Prostate gland (tissue), 2 donors: ENCODE results near the gene SNAI3. TPM values are rescaled to one million over a fixed set of nuclear protein-coding genes. Genes with fewer than 3 reads are reported as not detected.
"Not testable (repeated sequence)": the region's sequence is repeated elsewhere in the genome, so short reads cannot be mapped to it uniquely, and the experiment has no call there.

Experiments used
- DNase-seq: peaks from one replicate; pipeline ENCODE4 v3.0.0-alpha.2; 2019; ENCODE audit warnings: low spot score
- H3K27ac ChIP-seq, 2 donors: fragments of 200-600 bp; sonication (generic); 2 replicates each; pipeline ENCODE4 v1.5.1; 2017 to 2019
- H3K27me3 ChIP-seq: fragments of 200-600 bp; sonication (generic); replicated peaks from 2 replicates; pipeline ENCODE4 v1.5.1; 2019; ENCODE audit not compliant: insufficient read depth
- H3K36me3 ChIP-seq, 2 donors: fragments of 200-600 bp; sonication (generic); 1 replicate in 1 of 2; 2 replicates in 1 of 2; pipeline versions ENCODE4 v1.5.1 to v1.8.1; 2017 to 2019
- H3K4me1 ChIP-seq: fragments of 200-600 bp; sonication (generic); replicated peaks from 2 replicates; pipeline ENCODE4 v1.5.1; 2019
- H3K4me3 ChIP-seq, 2 donors: fragments of 200-600 bp; sonication (generic); 2 replicates each; pipeline ENCODE4 v1.5.1; 2017 to 2019
- H3K9me3 ChIP-seq: fragments of 200-600 bp; sonication (generic); 2 replicates; pipeline ENCODE4 v1.5.1; 2017
- POLR2A ChIP-seq: fragments of 450-650 bp; IDR thresholded peaks from one replicate; pipeline ENCODE4 v1.6.1; 2016; ENCODE audit warnings: antibody characterized with exemption, mild to moderate bottlenecking
- POLR2AphosphoS5 ChIP-seq: sonication (generic); formaldehyde crosslinking; IDR thresholded peaks from one replicate; pipeline ENCODE4 v1.6.1; 2017; ENCODE audit warnings: antibody characterized with exemption
- WGBS: methylation state at CpG from one replicate; pipeline ENCODE4 v1.1.5; 2018; 5-methylcytosine and 5-hydroxymethylcytosine counted together
- intact Hi-C: fragments of 100-400 bp; cut with DNase I; formaldehyde crosslinking; loops from one replicate; pipeline ENCODE4 v1.14.2; 2022
- total RNA-seq, 2 donors: library from RNA; depleted of rRNA; stranded (reverse); fragments of >200 nt; gene quantifications; one replicate each; pipeline ENCODE4 v1.1.0, GENCODE V29; 2016
- TF ChIP-seq, protein P1 (sequence below), 4 experiments: fragments of 200-600 bp in 2 of 4; fragments of 450-650 bp in 2 of 4; sonication (generic) in 2 of 4; IDR thresholded peaks; 1 replicate in 3 of 4; 2 replicates in 1 of 4; pipeline ENCODE4 v1.5.1; 2016 to 2019; ENCODE audit warnings: antibody characterized with exemption in 4 of 4, mild to moderate bottlenecking in 2 of 4, moderate library complexity in 2 of 4

The SNAI3 gene
- total RNA-seq, 2 donors from 2014 or later = 0.46 to 2.8 TPM

DNA sequence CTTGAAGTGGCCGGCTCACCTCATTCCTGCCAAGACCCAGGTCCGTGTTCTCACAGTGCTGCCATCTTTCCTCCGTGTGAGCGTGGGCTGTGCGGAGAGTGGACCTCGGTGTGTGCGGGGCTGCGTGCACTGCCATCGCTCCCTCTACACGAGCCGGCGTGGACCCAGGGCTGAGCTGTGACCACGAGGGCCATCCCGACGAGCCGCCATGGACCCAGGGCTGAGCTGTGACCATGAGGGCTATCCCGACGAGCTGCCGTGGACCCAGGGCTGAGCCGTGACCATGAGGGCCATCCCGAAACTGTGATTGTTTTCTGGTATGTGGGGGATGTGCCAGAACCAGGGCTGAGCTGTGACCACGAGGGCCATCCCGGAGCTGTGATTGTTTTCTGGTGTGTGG, 14.5 kb downstream of the SNAI3 start:
- WGBS = 88% methylated on average over 23 of the region's 23 CpGs
- no peaks in the 10 kb centered on the region for H3K4me1 ChIP-seq

DNA sequence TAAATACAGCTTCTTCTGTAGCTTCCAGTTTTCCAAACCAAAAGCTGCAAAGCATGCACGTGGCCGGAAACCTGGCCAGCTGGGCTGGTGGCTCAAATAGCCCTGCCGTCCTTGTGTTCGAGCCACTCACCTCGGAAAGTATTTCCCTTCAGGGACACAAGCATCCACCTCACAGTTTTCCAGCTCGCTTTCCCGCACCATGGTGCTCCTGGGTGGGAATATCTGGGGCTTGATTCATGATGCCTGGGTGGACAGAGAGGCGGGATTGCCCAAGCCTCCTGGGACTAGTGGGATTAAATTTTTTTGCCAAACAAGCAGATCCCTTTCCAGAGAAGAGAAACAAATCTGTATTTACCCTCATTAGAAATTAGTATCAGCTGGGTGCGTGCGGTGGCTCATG, 16.3 kb downstream of the SNAI3 start:
- WGBS = 85% methylated on average over 10 of the region's 10 CpGs
- Histone ChIP-seq H3K4me1 (no peaks in the 10 kb centered on the region), H3K27me3 (no peaks in the 10 kb centered on the region), H3K27ac (no peak overlapping the region), H3K36me3 (no peaks in the 10 kb centered on the region), H3K9me3 (no peaks in the 10 kb centered on the region), H3K4me3 (no peak overlapping the region)
- intact Hi-C loops = no loop called here
- TF ChIP-seq, protein P1, sequence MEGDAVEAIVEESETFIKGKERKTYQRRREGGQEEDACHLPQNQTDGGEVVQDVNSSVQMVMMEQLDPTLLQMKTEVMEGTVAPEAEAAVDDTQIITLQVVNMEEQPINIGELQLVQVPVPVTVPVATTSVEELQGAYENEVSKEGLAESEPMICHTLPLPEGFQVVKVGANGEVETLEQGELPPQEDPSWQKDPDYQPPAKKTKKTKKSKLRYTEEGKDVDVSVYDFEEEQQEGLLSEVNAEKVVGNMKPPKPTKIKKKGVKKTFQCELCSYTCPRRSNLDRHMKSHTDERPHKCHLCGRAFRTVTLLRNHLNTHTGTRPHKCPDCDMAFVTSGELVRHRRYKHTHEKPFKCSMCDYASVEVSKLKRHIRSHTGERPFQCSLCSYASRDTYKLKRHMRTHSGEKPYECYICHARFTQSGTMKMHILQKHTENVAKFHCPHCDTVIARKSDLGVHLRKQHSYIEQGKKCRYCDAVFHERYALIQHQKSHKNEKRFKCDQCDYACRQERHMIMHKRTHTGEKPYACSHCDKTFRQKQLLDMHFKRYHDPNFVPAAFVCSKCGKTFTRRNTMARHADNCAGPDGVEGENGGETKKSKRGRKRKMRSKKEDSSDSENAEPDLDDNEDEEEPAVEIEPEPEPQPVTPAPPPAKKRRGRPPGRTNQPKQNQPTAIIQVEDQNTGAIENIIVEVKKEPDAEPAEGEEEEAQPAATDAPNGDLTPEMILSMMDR (IDR thresholded peaks at IDR 0.05) = no peak
- no peak for TF ChIP-seq POLR2A
- no peak for TF ChIP-seq POLR2AphosphoS5
- no peak for DNase-seq

More for the DNA sequence above, 14.5 kb downstream of the SNAI3 start:
- Histone ChIP-seq H3K27me3 (no peaks in the 10 kb centered on the region), H3K4me3 (no peak overlapping the region), H3K36me3 (no peaks in the 10 kb centered on the region), H3K9me3 (no peaks in the 10 kb centered on the region), H3K27ac (no peak overlapping the region)
- TF ChIP-seq, protein P1 (IDR thresholded peaks at IDR 0.05) = no peak
- TF ChIP-seq POLR2A (no peak), POLR2AphosphoS5 (no peak)
- DNase-seq = no peak
- intact Hi-C loops = no loop called here

DNA sequence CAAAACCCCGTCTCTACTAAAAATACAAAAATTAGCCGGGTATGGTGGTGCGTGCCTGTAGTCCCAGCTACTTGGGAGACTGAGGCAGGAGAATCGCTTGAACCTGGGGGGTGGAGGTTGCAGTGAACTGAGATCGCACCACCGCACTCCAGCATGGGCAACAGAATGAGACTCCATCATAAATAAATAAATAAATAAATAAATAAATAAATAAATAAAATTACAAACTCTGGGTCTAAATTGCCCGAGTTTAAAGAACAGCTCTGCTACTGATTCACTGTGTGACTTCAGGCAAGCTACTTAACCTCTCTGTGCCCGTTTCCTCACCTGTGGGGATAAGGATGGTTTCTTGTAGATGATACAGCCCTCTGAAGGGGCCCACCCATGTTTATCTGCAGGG, 16.8 kb downstream of the SNAI3 start:
- H3K4me3 ChIP-seq, H3K27ac ChIP-seq, H3K27me3 ChIP-seq, intact Hi-C loops, DNase-seq, H3K4me1 ChIP-seq, H3K36me3 ChIP-seq, H3K9me3 ChIP-seq: not testable (repeated sequence)
- 93% methylated on average over 8 of the region's 8 CpGs for WGBS

DNA sequence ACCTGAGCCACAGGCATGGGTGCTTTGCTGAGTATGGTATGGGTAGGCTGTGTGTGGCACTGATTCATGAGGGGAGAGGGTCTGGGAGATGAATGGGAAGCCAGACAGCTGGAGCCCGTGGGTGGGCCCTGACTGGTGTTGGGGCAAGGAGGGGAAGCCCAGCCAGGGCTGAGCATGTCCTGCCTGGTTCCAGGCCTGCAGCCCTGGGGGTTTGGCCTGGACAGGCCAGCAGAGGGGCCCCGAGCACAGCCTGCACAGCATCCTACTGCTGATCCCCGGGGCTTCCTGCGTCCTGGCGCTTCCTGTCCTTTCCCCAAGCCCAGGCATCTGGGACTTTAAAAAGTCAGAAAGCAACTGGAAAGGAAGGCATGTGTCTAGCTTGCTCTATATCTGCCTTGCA, 18.8 kb downstream of the SNAI3 start:
- Histone ChIP-seq H3K36me3 (no peaks in the 10 kb centered on the region), H3K4me1 (no peaks in the 10 kb centered on the region), H3K27ac (no peak overlapping the region), H3K9me3 (no peaks in the 10 kb centered on the region), H3K27me3 (no peaks in the 10 kb centered on the region), H3K4me3 (no peak overlapping the region)
- intact Hi-C loops = no loop called here
- TF ChIP-seq POLR2A (no peak), POLR2AphosphoS5 (no peak)
- no peak for DNase-seq
- 69% methylated on average over 5 of the region's 5 CpGs for WGBS

DNA sequence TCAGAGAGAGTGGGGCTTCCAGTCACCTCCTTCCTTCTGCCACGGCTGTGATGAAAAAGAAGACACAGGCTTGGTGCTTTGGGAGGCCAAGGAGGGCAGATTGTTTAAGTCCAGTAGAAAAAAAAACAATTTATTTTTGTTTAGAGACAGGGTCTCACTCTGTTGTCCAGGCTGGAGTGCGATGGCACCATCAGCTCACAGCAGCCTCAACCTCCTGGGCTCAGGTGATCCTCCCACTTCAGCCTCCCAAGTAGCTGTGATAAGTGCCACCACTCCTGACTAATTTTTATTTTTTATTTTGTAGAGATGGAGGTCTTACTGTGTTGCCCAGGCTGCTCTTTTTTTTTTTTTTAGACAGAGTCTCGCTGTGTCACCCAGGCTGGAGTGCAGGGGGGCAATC, 20.7 kb downstream of the SNAI3 start:
- Histone ChIP-seq H3K36me3 (no peaks in the 10 kb centered on the region), H3K4me1 (no peaks in the 10 kb centered on the region), H3K4me3 (no peak overlapping the region), H3K27me3 (no peaks in the 10 kb centered on the region), H3K9me3 (no peaks in the 10 kb centered on the region), H3K27ac (no peak overlapping the region)
- 90% methylated on average over 3 of the region's 3 CpGs for WGBS
- intact Hi-C loops = no loop called here
- no peak for DNase-seq
- TF ChIP-seq POLR2AphosphoS5 (no peak), POLR2A (no peak)
- TF ChIP-seq, protein P1 (IDR thresholded peaks at IDR 0.05) = no peak

DNA sequence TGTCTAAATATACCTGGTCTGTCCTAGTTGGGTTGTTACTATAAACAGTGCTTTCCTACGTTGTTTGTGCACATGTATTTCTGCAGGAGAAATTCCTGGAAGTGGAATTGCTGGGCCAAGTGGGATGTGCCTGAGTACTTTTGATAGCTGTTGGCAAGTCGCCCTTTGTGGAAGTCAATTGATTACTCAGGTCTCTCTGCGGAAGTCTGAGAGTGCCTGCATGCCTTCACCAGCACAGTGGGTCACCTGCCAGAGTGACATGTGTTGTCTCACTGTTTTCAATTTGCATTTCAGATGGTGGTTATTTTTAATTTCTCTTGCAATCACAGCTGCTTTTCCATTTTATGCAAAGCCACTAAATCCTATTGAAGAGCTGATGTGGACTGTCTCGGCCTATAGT, 21.2 kb downstream of the SNAI3 start:
- 66% methylated on average over 4 of the region's 4 CpGs for WGBS

More for the DNA sequence above, 21.2 kb downstream of the SNAI3 start:
- no peak for DNase-seq
- H3K4me3 ChIP-seq = no peak overlapping the region
- TF ChIP-seq, protein P1 (IDR thresholded peaks at IDR 0.05) = no peak
- TF ChIP-seq POLR2A = no peak
- no peak for TF ChIP-seq POLR2AphosphoS5
- H3K27ac ChIP-seq = no peak overlapping the region
- intact Hi-C loops = no loop called here
- no peaks in the 10 kb centered on the region for H3K4me1 ChIP-seq
- H3K9me3 ChIP-seq = no peaks in the 10 kb centered on the region
- no peaks in the 10 kb centered on the region for H3K36me3 ChIP-seq
- no peaks in the 10 kb centered on the region for H3K27me3 ChIP-seq
